HG03135 (cell line): Measurements from ENCODE around the gene PIK3CG.
"Not testable (repeated sequence)": the region's sequence is repeated elsewhere in the genome, so short reads cannot be mapped to it uniquely, and the experiment has no call there.

Source experiments
- ATAC-seq: cut with Tn5 transposase; IDR thresholded peaks from one replicate; pipeline ENCODE4 v1.9.1; 2021; ENCODE audit warnings: mild to moderate bottlenecking, moderate library complexity; ENCODE audit not compliant: unreplicated experiment

Gene PIK3CG

GRCh38 chr7:106927536-106927935 lies 62.5 kb downstream of the PIK3CG start:
- no peak for ATAC-seq

- not testable (repeated sequence) for ATAC-seq
Measured at GRCh38 chr7:106929616-106930015, 64.5 kb downstream of the PIK3CG start.

GRCh38 chr7:106936236-106936635 lies 71.2 kb downstream of the PIK3CG start:
- no peak for ATAC-seq

GRCh38 chr7:106938122-106938521 lies 73.0 kb downstream of the PIK3CG start:
- ATAC-seq: not testable (repeated sequence)

GRCh38 chr7:106938803-106939202 lies 73.7 kb downstream of the PIK3CG start:
- ATAC-seq: no peak

- no peak for ATAC-seq
Measured at GRCh38 chr7:106944035-106944665, 79.1 kb downstream of the PIK3CG start.

- ATAC-seq: no peak
Measured at GRCh38 chr7:106947244-106947728, 82.2 kb downstream of the PIK3CG start.

- no peak for ATAC-seq
Measured at GRCh38 chr7:106952001-106952657, 87.0 kb downstream of the PIK3CG start.

- ATAC-seq: no peak
Measured at GRCh38 chr7:106952658-106953231, 87.7 kb downstream of the PIK3CG start.

- ATAC-seq: no peak
Measured at GRCh38 chr7:106954840-106955239, 89.8 kb downstream of the PIK3CG start.

GRCh38 chr7:106955857-106956256 lies 90.8 kb downstream of the PIK3CG start:
- ATAC-seq: not testable (repeated sequence)
